Coronary artery (tissue), 2 donors: ENCODE results near the gene SLC35B1.

Source experiments
- DNase-seq: peaks from one replicate; pipeline ENCODE4 v3.0.0-alpha.2; 2017; ENCODE audit warnings: low spot score
- H3K27ac ChIP-seq, 2 donors: fragments of 200-600 bp; sonication (generic); one replicate each; pipeline ENCODE4 v1.5.1; 2016 to 2019
- H3K4me3 ChIP-seq: fragments of 200-600 bp; sonication (generic); 2 replicates; pipeline ENCODE4 v1.5.1; 2016; ENCODE audit warnings: mild to moderate bottlenecking, moderate library complexity
- TF ChIP-seq, protein P1 (sequence below): fragments of 200-600 bp; sonication (generic); IDR thresholded peaks from one replicate; pipeline ENCODE4 v1.5.1; 2019; ENCODE audit warnings: antibody characterized with exemption

SLC35B1 gene

DNA sequence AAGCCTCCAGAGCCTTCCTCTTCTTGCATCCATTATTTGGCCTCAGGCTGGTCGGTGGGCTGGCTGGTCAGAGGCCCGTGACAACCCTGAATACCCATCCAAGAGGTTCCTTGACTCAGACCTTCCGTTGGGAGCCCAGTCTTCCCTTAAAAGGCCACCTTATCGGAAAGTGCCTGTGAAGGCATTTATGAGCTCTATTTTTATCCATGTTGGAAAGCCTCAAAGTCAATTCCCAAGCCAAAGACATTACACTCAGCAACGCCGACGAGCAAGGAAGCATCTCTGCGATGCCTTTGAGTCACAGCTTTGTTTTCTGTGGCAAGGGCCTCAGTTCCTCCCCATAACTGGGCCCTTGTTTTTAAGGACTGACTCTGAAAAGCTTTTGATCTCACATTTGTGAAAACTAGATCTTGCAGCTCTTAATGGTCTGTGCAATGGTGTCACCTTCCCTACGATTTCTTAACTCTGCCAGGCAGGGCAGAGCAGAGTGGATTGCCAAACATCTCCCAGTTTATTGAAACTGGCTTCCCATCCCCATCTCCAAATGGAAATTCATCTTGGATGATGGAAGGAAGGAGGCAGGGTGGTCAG, 16.6 kb downstream of the SLC35B1 start:
- TF ChIP-seq, protein P1, sequence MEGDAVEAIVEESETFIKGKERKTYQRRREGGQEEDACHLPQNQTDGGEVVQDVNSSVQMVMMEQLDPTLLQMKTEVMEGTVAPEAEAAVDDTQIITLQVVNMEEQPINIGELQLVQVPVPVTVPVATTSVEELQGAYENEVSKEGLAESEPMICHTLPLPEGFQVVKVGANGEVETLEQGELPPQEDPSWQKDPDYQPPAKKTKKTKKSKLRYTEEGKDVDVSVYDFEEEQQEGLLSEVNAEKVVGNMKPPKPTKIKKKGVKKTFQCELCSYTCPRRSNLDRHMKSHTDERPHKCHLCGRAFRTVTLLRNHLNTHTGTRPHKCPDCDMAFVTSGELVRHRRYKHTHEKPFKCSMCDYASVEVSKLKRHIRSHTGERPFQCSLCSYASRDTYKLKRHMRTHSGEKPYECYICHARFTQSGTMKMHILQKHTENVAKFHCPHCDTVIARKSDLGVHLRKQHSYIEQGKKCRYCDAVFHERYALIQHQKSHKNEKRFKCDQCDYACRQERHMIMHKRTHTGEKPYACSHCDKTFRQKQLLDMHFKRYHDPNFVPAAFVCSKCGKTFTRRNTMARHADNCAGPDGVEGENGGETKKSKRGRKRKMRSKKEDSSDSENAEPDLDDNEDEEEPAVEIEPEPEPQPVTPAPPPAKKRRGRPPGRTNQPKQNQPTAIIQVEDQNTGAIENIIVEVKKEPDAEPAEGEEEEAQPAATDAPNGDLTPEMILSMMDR: no peak
- Histone ChIP-seq H3K27ac (peak overlapping the region; percentile 95), H3K4me3 (peak overlapping the region; percentile 49)
- peak; percentile 92 for DNase-seq

DNA sequence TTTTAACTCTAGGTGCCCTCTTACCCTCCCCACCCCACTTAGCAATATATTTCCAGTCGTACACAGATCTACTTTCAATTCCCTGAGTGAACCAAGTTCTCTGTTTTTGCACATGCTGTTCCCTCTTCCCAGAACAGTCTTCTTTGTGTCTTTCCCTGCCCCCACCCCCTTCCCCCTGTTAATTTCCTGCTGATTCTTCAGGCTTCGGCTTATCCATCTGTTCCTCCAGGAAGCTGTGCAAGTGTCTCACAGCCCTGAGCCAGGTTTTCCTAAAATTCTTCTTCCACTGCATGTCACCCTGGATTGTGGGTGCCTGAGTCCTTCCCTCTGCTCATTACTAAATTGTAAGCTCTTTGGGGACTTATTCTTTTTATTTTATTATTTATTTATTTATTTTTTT, 17.5 kb downstream of the SLC35B1 start:
- TF ChIP-seq, protein P1: no peak
- no peak for DNase-seq
- Histone ChIP-seq H3K4me3 (no peak overlapping the region), H3K27ac (peak overlapping the region; percentile 95)

DNA sequence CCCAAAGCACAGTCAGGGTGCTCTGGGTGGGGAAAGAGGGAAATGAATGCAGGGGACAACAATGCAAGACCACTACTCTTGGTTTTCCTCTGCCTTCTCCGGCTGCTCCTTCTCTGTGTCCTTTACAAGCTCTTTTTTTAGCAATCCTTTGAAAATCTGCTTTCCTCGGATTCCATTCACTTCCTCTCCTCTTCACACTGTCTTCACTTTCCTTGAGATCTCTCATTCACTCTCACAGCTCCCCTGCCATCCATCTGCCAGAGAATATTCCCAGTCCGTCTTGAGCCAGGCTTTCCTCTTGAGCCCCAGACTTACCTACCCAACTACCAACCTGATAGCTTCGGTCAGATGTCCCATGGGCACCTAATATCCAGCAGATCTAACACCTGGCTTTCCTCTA, 18.9 kb downstream of the SLC35B1 start:
- no peak for DNase-seq
- TF ChIP-seq, protein P1: no peak
- no peak overlapping the region for H3K4me3 ChIP-seq
- peak overlapping the region; percentile 95 for H3K27ac ChIP-seq

DNA sequence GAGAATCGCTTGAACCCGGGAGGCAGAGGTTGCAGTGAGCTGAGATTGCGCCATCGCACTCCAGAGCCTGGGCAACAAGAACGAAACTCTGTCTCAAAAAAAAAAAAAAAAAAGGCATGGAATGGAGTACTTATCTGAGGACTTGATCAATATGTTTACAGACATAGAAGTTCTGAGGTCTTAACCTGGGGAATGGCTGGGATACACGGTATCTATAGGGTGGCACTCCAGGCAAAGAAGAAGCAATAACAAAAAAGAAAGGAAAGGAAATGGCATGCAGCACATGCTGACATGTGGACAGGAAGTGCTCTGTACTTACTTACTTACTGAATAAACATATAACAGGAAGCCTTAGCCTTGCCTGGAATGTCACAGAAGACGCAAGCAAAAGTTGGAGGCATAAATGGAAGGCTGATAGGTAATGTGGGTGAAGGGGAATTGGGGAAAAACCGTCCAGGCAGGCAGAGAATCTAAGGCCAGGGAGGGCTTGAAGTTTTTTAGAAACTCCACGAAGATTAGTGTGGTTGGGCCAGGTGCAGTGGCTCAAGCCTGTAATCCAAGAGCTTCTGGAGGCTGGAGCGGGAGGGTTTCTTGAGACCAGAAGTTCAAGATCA, 19.8 kb downstream of the SLC35B1 start:
- Histone ChIP-seq H3K27ac (peak overlapping the region; percentile 95), H3K4me3 (no peak overlapping the region)
- TF ChIP-seq, protein P1: no peak
- DNase-seq: no peak

DNA sequence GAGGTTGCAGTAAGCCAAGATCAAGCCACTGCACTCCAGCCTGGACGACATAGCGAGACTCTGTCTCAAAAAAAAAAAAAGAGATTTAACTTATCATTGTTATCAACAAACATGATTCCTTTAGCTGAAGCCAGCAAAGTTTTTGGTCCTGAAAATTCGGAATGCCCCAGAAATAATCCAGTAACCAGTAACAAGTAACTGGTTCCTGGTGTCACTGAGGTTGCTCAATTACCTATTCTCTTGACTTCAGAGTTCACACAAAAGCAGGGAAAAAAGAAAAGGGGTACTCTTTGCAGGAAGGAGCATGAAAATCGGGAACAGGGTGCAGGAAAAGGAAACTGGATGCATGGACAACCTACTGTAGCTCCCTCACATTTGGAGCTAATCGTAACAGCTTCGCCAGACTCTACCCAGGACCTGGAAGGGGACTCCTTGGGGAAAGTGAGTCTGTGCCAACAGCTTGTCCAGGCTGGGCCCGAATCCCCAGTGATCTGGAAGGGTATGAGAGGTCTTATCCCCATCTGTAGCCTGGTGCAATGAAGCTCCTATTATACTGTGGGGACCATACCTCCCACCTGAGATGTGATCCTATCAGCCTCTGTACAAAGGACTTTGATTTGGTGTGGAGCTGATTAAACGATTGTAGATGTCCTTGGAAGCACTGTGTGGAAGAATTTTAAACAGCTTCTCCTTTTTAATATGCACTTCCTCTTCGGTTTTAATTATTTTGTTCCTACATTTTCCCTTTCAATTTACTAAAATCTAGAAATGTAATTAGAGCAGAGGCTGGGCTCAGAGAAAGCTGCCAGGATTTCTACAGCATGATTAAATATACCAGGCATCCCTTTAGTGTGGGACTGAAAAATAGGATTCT, 26.4 kb downstream of the SLC35B1 start:
- TF ChIP-seq, protein P1: no peak
- DNase-seq: no peak
- H3K4me3 ChIP-seq: no peak overlapping the region

DNA sequence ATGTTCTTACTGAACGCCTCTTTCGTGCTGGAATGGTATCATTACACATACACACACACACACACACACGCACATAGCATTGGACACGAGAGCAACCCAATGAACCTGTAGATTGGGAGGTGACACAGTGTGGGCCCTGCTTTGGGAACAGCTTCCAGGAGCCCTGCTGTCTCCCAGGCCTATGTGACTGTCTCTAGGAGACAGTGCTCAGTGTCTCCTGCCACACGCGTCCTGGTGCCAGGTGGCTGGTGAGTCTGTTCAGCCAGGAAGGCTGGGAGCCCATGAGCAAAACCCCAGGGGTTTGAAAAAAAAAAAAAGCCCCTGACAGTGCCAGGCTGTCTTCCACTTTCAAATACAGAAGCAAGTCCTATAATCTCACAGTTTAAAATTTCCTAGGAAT, 27.4 kb downstream of the SLC35B1 start:
- TF ChIP-seq, protein P1: no peak
- H3K27ac ChIP-seq: no peak overlapping the region

More for the DNA sequence above, 26.4 kb downstream of the SLC35B1 start:
- H3K27ac ChIP-seq: no peak overlapping the region

More for the DNA sequence above, 27.4 kb downstream of the SLC35B1 start:
- DNase-seq: no peak
- H3K4me3 ChIP-seq: no peak overlapping the region
